Loucy (cell line): ENCODE measurements around the gene FDX1.

ENCODE experiments used
- CTCF ChIP-seq: fragments of 200-600 bp; sonication (generic); conservative IDR thresholded peaks from 2 replicates; pipeline ENCODE4 v1.5.1; 2014; ENCODE audit warnings: mild to moderate bottlenecking, antibody characterized with exemption, low read length
- EZH2phosphoT487 ChIP-seq: fragments of 200-600 bp; IDR thresholded peaks from 2 replicates; pipeline ENCODE4 v1.6.1; 2018; ENCODE audit warnings: antibody characterized with exemption, mild to moderate bottlenecking, moderate library complexity, borderline replicate concordance

GRCh38 chr11:110425751-110426545 is 3.8 kb upstream of the FDX1 start:
- no peak for TF ChIP-seq CTCF
- TF ChIP-seq EZH2phosphoT487 = no peak
